Fibroblast of villous mesenchyme (primary cell): Measurements from ENCODE around the gene NOD2. TPM values are rescaled to one million over a fixed set of nuclear protein-coding genes. Genes with fewer than 3 reads are reported as not detected.

Experiments used
- DNase-seq: peaks from one replicate; pipeline ENCODE4 v3.0.0-alpha.2; 2010; ENCODE audit warnings: low read depth
- H3K4me3 ChIP-seq: 2 replicates; pipeline ENCODE4 v1.5.1; 2011; ENCODE audit warnings: low read depth, mild to moderate bottlenecking, low read length
- CTCF ChIP-seq: IDR thresholded peaks from 2 replicates; pipeline ENCODE4 v1.5.1; 2012; ENCODE audit warnings: low read depth, mild to moderate bottlenecking, low read length; ENCODE audit not compliant: insufficient read depth
- total RNA-seq: library from RNA; depleted of rRNA; stranded (reverse); fragments of >200 nt; gene quantifications from 2 replicates; pipeline ENCODE4 v1.2.3, GENCODE V29; 2012

Gene NOD2
- total RNA-seq, 1 donor: not detected

GRCh38 chr16:50751528-50751927, 58.1 kb downstream of the NOD2 start:
- TF ChIP-seq CTCF: no peak
- DNase-seq: no peak
- H3K4me3 ChIP-seq: no peak overlapping the region

GRCh38 chr16:50752471-50753235, 59.2 kb downstream of the NOD2 start:
- DNase-seq: no peak
- no peak for TF ChIP-seq CTCF
- H3K4me3 ChIP-seq: no peak overlapping the region

- no peak for DNase-seq
- TF ChIP-seq CTCF: no peak
- H3K4me3 ChIP-seq: no peak overlapping the region
Observed at GRCh38 chr16:50756473-50756872, 63.1 kb downstream of the NOD2 start.

GRCh38 chr16:50761267-50761666, 67.9 kb downstream of the NOD2 start:
- no peak for TF ChIP-seq CTCF
- DNase-seq: no peak
- H3K4me3 ChIP-seq: no peak overlapping the region

- DNase-seq: no peak
- no peak overlapping the region for H3K4me3 ChIP-seq
- TF ChIP-seq CTCF: no peak
Observed at GRCh38 chr16:50762241-50762640, 68.8 kb downstream of the NOD2 start.

GRCh38 chr16:50763211-50763610, 69.8 kb downstream of the NOD2 start:
- no peak overlapping the region for H3K4me3 ChIP-seq
- no peak for DNase-seq
- TF ChIP-seq CTCF: no peak

- TF ChIP-seq CTCF: no peak
- no peak for DNase-seq
Observed at GRCh38 chr16:50765260-50765659, 71.9 kb downstream of the NOD2 start.

More at GRCh38 chr16:50765260-50765659, 71.9 kb downstream of the NOD2 start:
- H3K4me3 ChIP-seq: no peak overlapping the region
